SJSA1 (cell line): ENCODE measurements around the gene ZC3H14. TPM values are rescaled to one million over a fixed set of nuclear protein-coding genes. Genes with fewer than 3 reads are reported as not detected.
A peak's percentile ranks its signal among the peaks of the same experiment; 100 is the strongest.
"Not testable (repeated sequence)": the region's sequence is repeated elsewhere in the genome, so short reads cannot be mapped to it uniquely, and the experiment has no call there.

Experiments
- DNase-seq, 2 experiments: peaks; one replicate each; pipeline ENCODE4 v3.0.0-alpha.2; 2015 to 2020; ENCODE audit warnings: low spot score in 2 of 2, low read depth in 1 of 2
- H3K27ac ChIP-seq: fragments of 250-450 bp; sonication (Bioruptor Pico); 2 replicates; pipeline ENCODE4 v1.5.1; 2020; ENCODE audit warnings: mild to moderate bottlenecking, moderate library complexity
- H3K27me3 ChIP-seq: fragments of 250-450 bp; sonication (Bioruptor Pico); replicated peaks from 2 replicates; pipeline ENCODE4 v1.5.1; 2020; ENCODE audit warnings: mild to moderate bottlenecking, moderate library complexity
- H3K36me3 ChIP-seq: fragments of 250-450 bp; sonication (Bioruptor Pico); 2 replicates; pipeline ENCODE4 v1.5.1; 2020; ENCODE audit warnings: mild to moderate bottlenecking
- H3K4me1 ChIP-seq: fragments of 250-450 bp; sonication (Bioruptor Pico); replicated peaks from 2 replicates; pipeline ENCODE4 v1.6.1; 2021; ENCODE audit warnings: mild to moderate bottlenecking
- H3K4me3 ChIP-seq: fragments of 250-450 bp; sonication (Bioruptor Pico); 2 replicates; pipeline ENCODE4 v1.5.1; 2020; ENCODE audit warnings: mild to moderate bottlenecking
- H3K9me3 ChIP-seq: fragments of 250-450 bp; sonication (Bioruptor Pico); replicated peaks from 2 replicates; pipeline ENCODE4 v1.5.1; 2020; ENCODE audit warnings: mild to moderate bottlenecking
- total RNA-seq: library from RNA; depleted of rRNA; stranded (reverse); fragments of >200 nt; shearing (Covaris generic); gene quantifications from 2 replicates; pipeline ENCODE4 v1.2.3, GENCODE V29; 2014; rRNA removed

ZC3H14 gene
- 54.8 and 86.1 TPM in 2 replicates for total RNA-seq

- Histone ChIP-seq H3K27ac (peak within 1 kb of the TSS; percentile 53), H3K36me3 (peaks cover 19% of the 10 kb centered on the region), H3K27me3 (no peaks in the 10 kb centered on the region), H3K4me1 (peaks cover 22% of the 10 kb centered on the region), H3K9me3 (no peaks in the 10 kb centered on the region), H3K4me3 (peak within 1 kb of the TSS; percentile 94)
- peak; percentile 87 to 89 for DNase-seq
Observed at GRCh38 chr14:88562831-88563686, at the start of gene ZC3H14. Gene ZC3H14, plus strand, starts transcription at chr14:88563037. Its CDS starts 97 bp downstream, at chr14:88563134.

DNA sequence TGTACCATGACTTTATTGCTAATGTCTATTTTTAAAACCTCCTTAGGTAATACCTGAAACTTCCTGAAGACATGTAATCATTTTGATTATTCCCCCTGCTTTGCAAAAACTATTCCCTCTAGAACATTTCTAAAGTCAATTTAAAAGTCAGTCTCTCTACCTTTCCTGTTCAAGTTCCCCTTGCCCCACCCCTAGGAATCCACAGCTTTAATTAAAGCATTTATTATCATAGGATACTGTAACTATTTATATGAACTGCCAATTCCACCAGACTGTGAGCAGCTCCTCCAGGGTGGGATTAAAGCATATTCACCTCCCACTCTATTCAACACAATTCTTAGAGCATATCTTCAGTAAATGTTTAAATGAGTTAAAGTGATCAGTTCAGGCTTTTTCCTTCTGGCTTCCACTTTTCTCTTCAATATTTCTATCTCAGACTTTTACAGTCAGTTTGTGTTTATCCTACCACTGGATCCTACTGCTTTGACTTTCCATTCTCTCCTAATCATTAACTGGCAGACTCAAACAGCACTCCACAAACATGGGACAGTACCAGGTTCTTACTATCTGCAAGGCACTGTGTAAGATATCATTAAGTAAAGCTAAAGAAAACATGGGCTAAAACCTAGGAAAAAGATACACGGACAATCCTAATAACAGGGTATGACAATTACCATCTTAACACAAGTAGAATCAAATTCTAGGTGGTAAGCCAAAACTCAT, 47.2 kb upstream of the ZC3H14 start:
- peaks cover 47% of the 10 kb centered on the region for H3K36me3 ChIP-seq
- no peak for DNase-seq
- peaks cover 7% of the 10 kb centered on the region for H3K4me1 ChIP-seq
- no peak overlapping the region for H3K4me3 ChIP-seq
- H3K9me3 ChIP-seq: no peaks in the 10 kb centered on the region
- no peak overlapping the region for H3K27ac ChIP-seq
- no peaks in the 10 kb centered on the region for H3K27me3 ChIP-seq

DNA sequence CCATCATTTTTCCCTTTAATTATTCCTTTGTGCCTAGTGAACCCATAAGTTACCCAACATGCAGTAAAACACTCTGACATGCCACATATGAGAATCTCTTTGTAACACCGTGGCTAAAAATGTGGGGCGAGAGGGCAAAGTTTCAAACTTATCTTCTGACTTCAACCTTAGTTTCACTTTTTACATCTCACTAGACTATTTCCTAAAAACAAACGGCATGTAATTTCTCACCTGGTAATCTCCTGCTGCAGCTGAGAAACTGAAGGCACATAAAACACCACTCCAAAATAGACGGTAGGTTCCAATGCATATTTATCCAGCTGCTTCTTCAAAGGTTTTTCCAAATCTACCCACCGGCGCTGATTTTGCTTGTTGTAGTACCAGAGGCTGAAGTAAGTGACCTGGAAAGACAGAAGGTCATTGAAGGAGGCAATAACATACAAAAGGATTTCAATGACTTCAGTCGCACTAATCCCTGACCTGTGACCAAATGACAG, 45.9 kb upstream of the ZC3H14 start:
- no peaks in the 10 kb centered on the region for H3K27me3 ChIP-seq
- H3K36me3 ChIP-seq: peaks cover 40% of the 10 kb centered on the region
- no peak overlapping the region for H3K4me3 ChIP-seq
- H3K4me1 ChIP-seq: peaks cover 7% of the 10 kb centered on the region
- no peak for DNase-seq
- H3K9me3 ChIP-seq: no peaks in the 10 kb centered on the region
- no peak overlapping the region for H3K27ac ChIP-seq

GRCh38 chr14:88518592-88519512, 44.0 kb upstream of the ZC3H14 start:
- peaks cover 7% of the 10 kb centered on the region for H3K4me1 ChIP-seq
- H3K4me3 ChIP-seq: no peak overlapping the region
- H3K36me3 ChIP-seq: peaks cover 34% of the 10 kb centered on the region
- DNase-seq: peak in 1 of 2 experiments; percentile 15
- H3K9me3 ChIP-seq: no peaks in the 10 kb centered on the region
- no peak overlapping the region; the same call in 1 of the 2 replicates for H3K27ac ChIP-seq
- no peaks in the 10 kb centered on the region for H3K27me3 ChIP-seq

- no peak for DNase-seq
- no peaks in the 10 kb centered on the region for H3K27me3 ChIP-seq
- no peak overlapping the region for H3K27ac ChIP-seq
- H3K4me3 ChIP-seq: no peak overlapping the region
- H3K9me3 ChIP-seq: no peaks in the 10 kb centered on the region
- H3K4me1 ChIP-seq: peaks cover 7% of the 10 kb centered on the region
- H3K36me3 ChIP-seq: peaks cover 39% of the 10 kb centered on the region
Observed at GRCh38 chr14:88519907-88520306, 42.9 kb upstream of the ZC3H14 start.

DNA sequence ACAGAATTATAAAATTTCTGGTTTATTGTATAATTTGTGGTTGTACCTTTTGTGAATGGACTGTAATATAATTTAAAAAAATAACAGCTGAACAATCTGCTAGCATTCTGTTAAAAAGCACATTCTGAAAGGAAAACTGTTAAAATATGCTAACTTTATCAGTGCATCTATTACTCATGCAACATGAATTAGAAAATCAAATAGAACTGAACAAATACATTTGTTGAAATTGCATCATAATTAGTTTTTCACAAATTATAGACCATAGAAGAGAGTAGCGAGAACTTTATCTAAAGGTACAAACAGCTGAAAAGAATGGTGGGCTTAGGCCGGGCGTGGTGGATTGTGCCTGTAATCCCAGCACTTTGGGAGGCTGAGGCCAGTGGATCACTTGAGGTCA, 41.0 kb upstream of the ZC3H14 start:
- DNase-seq: no peak
- Histone ChIP-seq H3K27ac (no peak overlapping the region), H3K9me3 (no peaks in the 10 kb centered on the region), H3K4me1 (peaks cover 11% of the 10 kb centered on the region), H3K27me3 (no peaks in the 10 kb centered on the region), H3K36me3 (peaks cover 33% of the 10 kb centered on the region), H3K4me3 (no peak overlapping the region)

DNA sequence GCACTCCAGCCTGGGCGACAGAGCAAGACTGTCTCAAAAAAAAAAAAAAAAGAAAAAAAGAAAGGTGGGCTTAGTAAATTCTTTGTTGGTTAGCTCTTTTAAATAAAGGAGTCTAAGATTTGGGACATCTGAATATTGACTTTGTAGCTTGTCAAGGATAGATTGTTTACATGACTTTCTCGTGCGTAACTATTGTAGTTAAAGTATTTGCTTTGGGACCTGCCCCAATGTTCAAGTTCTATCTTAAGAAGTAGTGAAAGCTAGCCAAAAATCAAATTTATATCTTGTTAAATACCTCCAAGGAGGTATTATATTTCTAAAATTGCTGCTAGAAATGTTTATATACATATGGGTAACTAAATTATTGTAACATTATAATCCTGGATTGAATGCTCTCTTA, 40.4 kb upstream of the ZC3H14 start:
- Histone ChIP-seq H3K27ac (no peak overlapping the region), H3K9me3 (no peaks in the 10 kb centered on the region), H3K4me3 (no peak overlapping the region), H3K27me3 (no peaks in the 10 kb centered on the region), H3K36me3 (peaks cover 36% of the 10 kb centered on the region), H3K4me1 (peaks cover 11% of the 10 kb centered on the region)
- no peak for DNase-seq

DNA sequence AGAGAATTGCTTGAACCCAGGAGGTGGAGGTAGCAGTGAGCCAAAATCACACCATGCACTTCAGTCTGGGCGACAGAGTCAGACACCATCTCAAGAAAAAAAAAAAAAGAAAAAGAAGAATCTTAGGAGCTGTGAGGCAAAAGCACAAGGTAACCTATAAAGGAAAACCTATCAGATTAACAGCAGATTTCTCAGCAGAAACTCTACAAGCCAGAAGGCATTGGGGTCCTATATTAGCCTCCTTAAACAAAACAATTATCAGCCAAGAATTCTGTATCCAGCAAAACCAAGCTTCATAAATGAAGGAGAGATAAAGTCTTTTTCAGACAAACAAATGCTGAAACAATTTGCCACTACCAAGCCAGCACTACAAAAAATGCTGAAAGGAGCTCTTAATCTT, 32.9 kb upstream of the ZC3H14 start:
- H3K27me3 ChIP-seq, DNase-seq, H3K4me1 ChIP-seq, H3K9me3 ChIP-seq, H3K27ac ChIP-seq, H3K4me3 ChIP-seq: not testable (repeated sequence)
- peaks cover 54% of the 10 kb centered on the region for H3K36me3 ChIP-seq

GRCh38 chr14:88533064-88533602, 29.7 kb upstream of the ZC3H14 start:
- 0 out of 2 replicates have a peak, but pooled peaks cover 6% of the 10 kb centered on the region for H3K9me3 ChIP-seq
- no peaks in the 10 kb centered on the region for H3K27me3 ChIP-seq
- peaks cover 6% of the 10 kb centered on the region for H3K4me1 ChIP-seq
- peak overlapping the region; percentile 67 for H3K27ac ChIP-seq
- no peak overlapping the region for H3K4me3 ChIP-seq
- H3K36me3 ChIP-seq: peaks cover 61% of the 10 kb centered on the region
- DNase-seq: peak in 1 of 2 experiments; percentile 37

DNA sequence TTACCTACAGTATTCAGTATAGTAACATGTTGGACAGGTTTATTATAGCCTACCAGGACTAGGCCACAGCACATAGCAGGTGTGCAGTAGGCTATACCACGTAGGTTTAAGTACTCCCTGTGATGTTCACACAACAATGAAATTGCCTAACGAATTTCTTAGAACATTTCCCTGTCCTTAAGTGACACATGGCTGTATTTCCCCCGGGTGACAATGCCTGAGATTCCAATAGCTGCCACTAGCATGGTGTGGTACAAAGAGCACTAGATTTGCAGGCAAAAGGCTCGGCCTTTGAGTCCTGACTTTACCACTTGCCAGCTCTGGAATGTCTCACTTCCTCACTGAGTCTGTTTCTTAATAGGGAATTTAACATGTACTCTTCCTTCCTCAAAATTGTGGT, 27.7 kb upstream of the ZC3H14 start:
- H3K27me3 ChIP-seq: no peaks in the 10 kb centered on the region
- no peak overlapping the region for H3K27ac ChIP-seq
- H3K4me3 ChIP-seq: no peak overlapping the region
- peaks cover 6% of the 10 kb centered on the region for H3K4me1 ChIP-seq
- no peak for DNase-seq
- H3K9me3 ChIP-seq: 0 out of 2 replicates have a peak, but pooled peaks cover 4% of the 10 kb centered on the region
- H3K36me3 ChIP-seq: peaks cover 62% of the 10 kb centered on the region

DNA sequence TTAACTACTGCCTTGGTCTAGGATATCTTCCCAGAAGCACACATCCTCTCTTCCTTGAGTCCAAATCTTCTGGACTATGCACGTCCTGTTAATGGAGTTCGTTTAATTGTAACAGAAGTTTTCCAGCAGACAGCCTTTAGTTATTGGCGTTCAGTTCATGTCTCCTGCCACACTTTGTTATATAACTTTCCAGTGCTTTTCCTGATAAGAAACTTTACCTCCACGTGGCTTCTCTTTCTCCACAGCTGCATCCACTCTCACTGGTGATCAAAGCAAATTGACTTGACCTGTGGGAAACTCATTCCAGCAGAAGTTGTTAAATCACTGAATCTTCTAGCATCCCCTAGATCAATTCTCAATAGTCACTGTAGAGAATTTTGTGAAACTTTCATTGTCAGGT, 27.0 kb upstream of the ZC3H14 start:
- no peak overlapping the region for H3K27ac ChIP-seq
- H3K9me3 ChIP-seq: no peaks in the 10 kb centered on the region
- H3K4me1 ChIP-seq: peaks cover 6% of the 10 kb centered on the region
- H3K27me3 ChIP-seq: no peaks in the 10 kb centered on the region
- H3K36me3 ChIP-seq: peaks cover 68% of the 10 kb centered on the region
- H3K4me3 ChIP-seq: no peak overlapping the region
- DNase-seq: no peak

GRCh38 chr14:88541324-88541723, 21.5 kb upstream of the ZC3H14 start:
- H3K4me1 ChIP-seq: peaks cover 4% of the 10 kb centered on the region; the same call in 1 of the 2 replicates
- no peaks in the 10 kb centered on the region for H3K9me3 ChIP-seq
- no peak for DNase-seq
- no peak overlapping the region for H3K4me3 ChIP-seq
- peaks cover 85% of the 10 kb centered on the region for H3K36me3 ChIP-seq
- no peak overlapping the region for H3K27ac ChIP-seq
- no peaks in the 10 kb centered on the region for H3K27me3 ChIP-seq
